NOMO-1 (cell line): Measurements from ENCODE around the gene MEX3D.
A peak's percentile ranks its signal among the peaks of the same experiment; 100 is the strongest.

Experiments
- DNase-seq, 2 experiments: peaks; one replicate each; lab custom pipeline; 2025; ENCODE audit not compliant: unreplicated experiment in 2 of 2; lab: John Stamatoyannopoulos, UW

Gene MEX3D

GRCh38 chr19:1568320-1569019 is at the start of gene MEX3D:
Gene MEX3D (minus strand): TSS chr19:1568325. CDS start chr19:1568058, 267 bp downstream.
- peak; percentile 13 to 65 for DNase-seq

GRCh38 chr19:1616875-1617274 is 48.8 kb upstream of the MEX3D start:
- no peak for DNase-seq

- DNase-seq: no peak
These were observed 48.3 kb upstream of the MEX3D start for GRCh38 chr19:1616396-1616795.

- no peak for DNase-seq
These were observed 47.1 kb upstream of the MEX3D start for GRCh38 chr19:1615156-1615765.

- no peak for DNase-seq
These were observed 45.9 kb upstream of the MEX3D start for GRCh38 chr19:1613808-1614570.

GRCh38 chr19:1613146-1613545 is 45.0 kb upstream of the MEX3D start:
- DNase-seq: no peak

- DNase-seq: no peak
These were observed 44.3 kb upstream of the MEX3D start for GRCh38 chr19:1612114-1613086.

- no peak for DNase-seq
These were observed 43.2 kb upstream of the MEX3D start for GRCh38 chr19:1611353-1611752.

- no peak for DNase-seq
These were observed 42.5 kb upstream of the MEX3D start for GRCh38 chr19:1610579-1610978.

- DNase-seq: no peak
These were observed 41.8 kb upstream of the MEX3D start for GRCh38 chr19:1609680-1610474.

- no peak for DNase-seq
These were observed 40.9 kb upstream of the MEX3D start for GRCh38 chr19:1609103-1609396.

GRCh38 chr19:1608359-1609102 is 40.4 kb upstream of the MEX3D start:
- DNase-seq: no peak

- no peak for DNase-seq
These were observed 38.1 kb upstream of the MEX3D start for GRCh38 chr19:1606138-1606651.

- DNase-seq: peak; percentile 94 to 95
These were observed 37.4 kb upstream of the MEX3D start, which contains the start of gene UQCR11 for GRCh38 chr19:1605236-1606137. Gene UQCR11 (minus strand): TSS chr19:1605462. CDS start chr19:1605409, 53 bp downstream.

GRCh38 chr19:1602091-1602707 is 34.1 kb upstream of the MEX3D start:
- no peak for DNase-seq

GRCh38 chr19:1601613-1602064 is 33.5 kb upstream of the MEX3D start:
- no peak for DNase-seq

- no peak for DNase-seq
These were observed 31.3 kb upstream of the MEX3D start for GRCh38 chr19:1599460-1599846.
